CD4-positive, alpha-beta T cell treated with Interleukin-15 for 4 hours (primary cell): Measurements from ENCODE around the gene TMEM61.
"Not testable (repeated sequence)": the region's sequence is repeated elsewhere in the genome, so short reads cannot be mapped to it uniquely, and the experiment has no call there.

Experiments used
- DNase-seq: peaks from one replicate; pipeline ENCODE4 v3.0.0-alpha.2; 2020; ENCODE audit warnings: low spot score

The TMEM61 gene

GRCh38 chr1:55001311-55001710 is 20.9 kb downstream of the TMEM61 start:
- DNase-seq: no peak

GRCh38 chr1:55002686-55003085 is 22.3 kb downstream of the TMEM61 start:
- DNase-seq: no peak

GRCh38 chr1:55005351-55006140 is 25.1 kb downstream of the TMEM61 start:
- DNase-seq: no peak

- no peak for DNase-seq
Observed at GRCh38 chr1:55006931-55007330, 26.5 kb downstream of the TMEM61 start.

- DNase-seq: no peak
Observed at GRCh38 chr1:55007625-55008024, 27.2 kb downstream of the TMEM61 start.

- DNase-seq: no peak
Observed at GRCh38 chr1:55010194-55010886, 29.9 kb downstream of the TMEM61 start.

- DNase-seq: no peak
Observed at GRCh38 chr1:55010887-55011217, 30.4 kb downstream of the TMEM61 start.

GRCh38 chr1:55012661-55013060 is 32.2 kb downstream of the TMEM61 start:
- DNase-seq: no peak

- no peak for DNase-seq
Observed at GRCh38 chr1:55015123-55015522, 34.7 kb downstream of the TMEM61 start.

GRCh38 chr1:55015731-55016620 is 35.5 kb downstream of the TMEM61 start:
- DNase-seq: no peak

GRCh38 chr1:55018395-55018794 is 38.0 kb downstream of the TMEM61 start:
- no peak for DNase-seq

GRCh38 chr1:55021942-55022546 is 41.6 kb downstream of the TMEM61 start:
- DNase-seq: peak; percentile 44

- DNase-seq: not testable (repeated sequence)
Observed at GRCh38 chr1:55024163-55024562, 43.7 kb downstream of the TMEM61 start.

- DNase-seq: not testable (repeated sequence)
Observed at GRCh38 chr1:55026682-55027081, 46.3 kb downstream of the TMEM61 start.

- DNase-seq: not testable (repeated sequence)
Observed at GRCh38 chr1:55031098-55031497, 50.7 kb downstream of the TMEM61 start.

- no peak for DNase-seq
Observed at GRCh38 chr1:55033265-55033614, 52.8 kb downstream of the TMEM61 start.

- DNase-seq: no peak
Observed at GRCh38 chr1:55034476-55035133, 54.2 kb downstream of the TMEM61 start.

- DNase-seq: no peak
Observed at GRCh38 chr1:55035904-55036303, 55.5 kb downstream of the TMEM61 start.

GRCh38 chr1:55037733-55038551 is 57.5 kb downstream of the TMEM61 start:
- no peak for DNase-seq

GRCh38 chr1:55038552-55038838 is 58.1 kb downstream of the TMEM61 start:
- no peak for DNase-seq

GRCh38 chr1:55038974-55039341 is 58.5 kb downstream of the TMEM61 start:
- no peak for DNase-seq
